ENCODE results near the gene GP1BB.

Gene GP1BB

GRCh38 chr22:19756288-19757128, 33.2 kb downstream of the GP1BB start:
- peak; percentile 24 to 49 for DNase-seq (ENCODE audit: low read depth in 2 of 2)

GRCh38 chr22:19757140-19757984, 34.0 kb downstream of the GP1BB start:
- no peak for DNase-seq (ENCODE audit: low read depth in 2 of 2)

- DNase-seq (ENCODE audit: low read depth in 2 of 2), result no peak
Observed at GRCh38 chr22:19757985-19758895, 34.9 kb downstream of the GP1BB start.

GRCh38 chr22:19758896-19759426, 35.6 kb downstream of the GP1BB start:
- DNase-seq (ENCODE audit: low read depth in 2 of 2), result no peak

- DNase-seq (ENCODE audit: low read depth in 2 of 2), result no peak
Observed at GRCh38 chr22:19759427-19760057, 36.2 kb downstream of the GP1BB start.

GRCh38 chr22:19760058-19760950, 37.0 kb downstream of the GP1BB start, which contains the start of gene TBX1:
Gene TBX1 (plus strand): TSS chr22:19760778. CDS start chr22:19760844, 66 bp downstream.
- DNase-seq (ENCODE audit: low read depth in 2 of 2), result no peak

- DNase-seq (ENCODE audit: low read depth in 2 of 2), result no peak
Observed at GRCh38 chr22:19760951-19761724, 37.8 kb downstream of the GP1BB start.

- no peak for DNase-seq (ENCODE audit: low read depth in 2 of 2)
Observed at GRCh38 chr22:19761725-19762567, 38.6 kb downstream of the GP1BB start.

GRCh38 chr22:19762568-19763457, 39.5 kb downstream of the GP1BB start:
- no peak for DNase-seq (ENCODE audit: low read depth in 2 of 2)

GRCh38 chr22:19763458-19764298, 40.3 kb downstream of the GP1BB start:
- DNase-seq (ENCODE audit: low read depth in 2 of 2), result no peak

- DNase-seq (ENCODE audit: low read depth in 2 of 2), result no peak
Observed at GRCh38 chr22:19764299-19764593, 40.9 kb downstream of the GP1BB start.

GRCh38 chr22:19764636-19765476, 41.5 kb downstream of the GP1BB start:
- DNase-seq (ENCODE audit: low read depth in 2 of 2), result no peak

- DNase-seq (ENCODE audit: low read depth in 2 of 2), result no peak
Observed at GRCh38 chr22:19765477-19766239, 42.3 kb downstream of the GP1BB start.

GRCh38 chr22:19766240-19766510, 42.8 kb downstream of the GP1BB start:
- no peak for DNase-seq (ENCODE audit: low read depth in 2 of 2)

All from stimulated activated CD4-positive, alpha-beta T cell treated with anti-CD3 and anti-CD28 coated beads, Interleukin-15, amount 100 ng/mL, for 48 hours (primary cell).